DOHH2 (cell line): ENCODE measurements around the gene EIF2S1.

ENCODE experiments used
- H3F3A ChIP-seq: fragments of 200-600 bp; sonication (generic), shearing (Covaris generic); 2 replicates; pipeline ENCODE4 v1.6.0; 2016; ENCODE audit warnings: antibody characterized with exemption, mild to moderate bottlenecking; ENCODE audit not compliant: control insufficient read depth, insufficient read depth
- H3K27ac ChIP-seq: fragments of 200-600 bp; sonication (generic); 2 replicates; pipeline ENCODE4 v1.5.1; 2014; ENCODE audit warnings: low read depth, mild to moderate bottlenecking, low read length, moderate library complexity
- H3K27me3 ChIP-seq: fragments of 200-600 bp; sonication (generic); 2 replicates; pipeline ENCODE4 v1.6.1; 2014; ENCODE audit warnings: mild to moderate bottlenecking, low read length, mixed read lengths; ENCODE audit not compliant: control insufficient read depth
- H3K36me3 ChIP-seq: fragments of 200-600 bp; sonication (generic); 2 replicates; pipeline ENCODE4 v1.6.1; 2014; ENCODE audit warnings: mild to moderate bottlenecking, low read length, moderate library complexity, mixed read lengths; ENCODE audit not compliant: control insufficient read depth
- H3K4me1 ChIP-seq: fragments of 200-600 bp; sonication (generic); 2 replicates; pipeline ENCODE4 v1.6.1; 2014; ENCODE audit warnings: mild to moderate bottlenecking, low read length, mixed read lengths; ENCODE audit not compliant: control insufficient read depth
- H3K4me2 ChIP-seq: fragments of 200-600 bp; sonication (generic); 2 replicates; pipeline ENCODE4 v1.6.0; 2014; ENCODE audit warnings: mild to moderate bottlenecking, low read length, moderate library complexity
- H3K4me3 ChIP-seq: fragments of 200-600 bp; sonication (generic); 2 replicates; pipeline ENCODE4 v1.5.1; 2014; ENCODE audit warnings: mild to moderate bottlenecking, low read length, mixed read lengths
- H3K79me2 ChIP-seq: fragments of 200-600 bp; sonication (generic); 2 replicates; pipeline ENCODE4 v1.6.1; 2014; ENCODE audit warnings: mild to moderate bottlenecking, low read length, mixed read lengths; ENCODE audit not compliant: control insufficient read depth
- H3K9me2 ChIP-seq: fragments of 200-600 bp; sonication (generic); replicated peaks from 2 replicates; pipeline ENCODE4 v1.6.1; 2014; ENCODE audit warnings: mild to moderate bottlenecking, low read length, mixed read lengths; ENCODE audit not compliant: control insufficient read depth
- H3K9me3 ChIP-seq: fragments of 200-600 bp; sonication (generic); 2 replicates; pipeline ENCODE4 v1.6.1; 2014; ENCODE audit warnings: antibody characterized with exemption, low read length, mixed read lengths; ENCODE audit not compliant: control insufficient read depth, insufficient read depth
- H4K20me1 ChIP-seq: fragments of 200-600 bp; sonication (generic); 2 replicates; pipeline ENCODE4 v1.6.0; 2014; ENCODE audit warnings: low read depth, mild to moderate bottlenecking, antibody characterized with exemption, low read length, moderate library complexity; ENCODE audit not compliant: control insufficient read depth, insufficient read depth
- EZH2phosphoT487 ChIP-seq: fragments of 200-600 bp; sonication (generic); IDR thresholded peaks from 2 replicates; pipeline ENCODE4 v1.6.1; 2017; ENCODE audit warnings: borderline replicate concordance, mild to moderate bottlenecking, antibody characterized with exemption, low read length, moderate library complexity, mixed read lengths
- TF ChIP-seq, protein P1 (sequence below): fragments of 200-600 bp; sonication (generic); IDR thresholded peaks from one replicate; pipeline ENCODE4 v1.5.1; 2014; ENCODE audit warnings: antibody characterized with exemption, mild to moderate bottlenecking, low read depth, low read length; ENCODE audit not compliant: poor library complexity, severe bottlenecking

EIF2S1 gene

DNA sequence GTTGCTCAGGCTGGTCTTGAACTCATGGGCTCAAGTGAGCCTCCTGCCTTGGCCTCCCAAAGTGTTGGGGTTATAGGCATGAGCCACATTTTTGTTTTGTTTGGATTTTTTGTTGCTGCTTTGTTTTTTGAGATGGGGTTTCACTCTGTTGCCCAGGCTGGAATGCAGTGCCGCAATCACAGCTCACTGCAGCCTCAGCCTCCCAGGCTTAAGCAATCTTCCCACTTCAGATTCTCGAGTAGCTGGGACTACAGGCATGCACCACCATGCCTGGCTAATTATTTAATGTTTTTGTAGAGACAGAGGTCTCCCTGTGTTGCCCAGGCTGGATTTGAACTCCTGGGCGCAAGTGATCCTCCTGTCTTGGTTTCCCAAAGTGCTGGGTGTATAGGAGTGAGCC lies 57.5 kb downstream of the EIF2S1 start:
- Histone ChIP-seq H3K4me3 (no peak overlapping the region), H3F3A (no peaks in the 10 kb centered on the region), H3K79me2 (no peaks in the 10 kb centered on the region), H3K4me2 (no peak overlapping the region), H3K36me3 (no peaks in the 10 kb centered on the region), H3K4me1 (no peaks in the 10 kb centered on the region), H3K9me3 (no peaks in the 10 kb centered on the region), H4K20me1 (no peaks in the 10 kb centered on the region), H3K27me3 (no peaks in the 10 kb centered on the region), H3K9me2 (no peaks in the 10 kb centered on the region), H3K27ac (no peak overlapping the region)
- TF ChIP-seq, protein P1, sequence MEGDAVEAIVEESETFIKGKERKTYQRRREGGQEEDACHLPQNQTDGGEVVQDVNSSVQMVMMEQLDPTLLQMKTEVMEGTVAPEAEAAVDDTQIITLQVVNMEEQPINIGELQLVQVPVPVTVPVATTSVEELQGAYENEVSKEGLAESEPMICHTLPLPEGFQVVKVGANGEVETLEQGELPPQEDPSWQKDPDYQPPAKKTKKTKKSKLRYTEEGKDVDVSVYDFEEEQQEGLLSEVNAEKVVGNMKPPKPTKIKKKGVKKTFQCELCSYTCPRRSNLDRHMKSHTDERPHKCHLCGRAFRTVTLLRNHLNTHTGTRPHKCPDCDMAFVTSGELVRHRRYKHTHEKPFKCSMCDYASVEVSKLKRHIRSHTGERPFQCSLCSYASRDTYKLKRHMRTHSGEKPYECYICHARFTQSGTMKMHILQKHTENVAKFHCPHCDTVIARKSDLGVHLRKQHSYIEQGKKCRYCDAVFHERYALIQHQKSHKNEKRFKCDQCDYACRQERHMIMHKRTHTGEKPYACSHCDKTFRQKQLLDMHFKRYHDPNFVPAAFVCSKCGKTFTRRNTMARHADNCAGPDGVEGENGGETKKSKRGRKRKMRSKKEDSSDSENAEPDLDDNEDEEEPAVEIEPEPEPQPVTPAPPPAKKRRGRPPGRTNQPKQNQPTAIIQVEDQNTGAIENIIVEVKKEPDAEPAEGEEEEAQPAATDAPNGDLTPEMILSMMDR, result no peak
- no peak for TF ChIP-seq EZH2phosphoT487

- TF ChIP-seq EZH2phosphoT487, result no peak
- TF ChIP-seq, protein P1, result no peak
- Histone ChIP-seq H3K9me3 (no peaks in the 10 kb centered on the region), H4K20me1 (no peaks in the 10 kb centered on the region), H3K4me2 (no peak overlapping the region), H3K27me3 (no peaks in the 10 kb centered on the region), H3K4me1 (no peaks in the 10 kb centered on the region), H3K4me3 (no peak overlapping the region), H3K79me2 (no peaks in the 10 kb centered on the region), H3F3A (no peaks in the 10 kb centered on the region), H3K9me2 (no peaks in the 10 kb centered on the region), H3K36me3 (no peaks in the 10 kb centered on the region), H3K27ac (no peak overlapping the region)
These were observed 58.5 kb downstream of the EIF2S1 start for GRCh38 chr14:67418401-67419191.

DNA sequence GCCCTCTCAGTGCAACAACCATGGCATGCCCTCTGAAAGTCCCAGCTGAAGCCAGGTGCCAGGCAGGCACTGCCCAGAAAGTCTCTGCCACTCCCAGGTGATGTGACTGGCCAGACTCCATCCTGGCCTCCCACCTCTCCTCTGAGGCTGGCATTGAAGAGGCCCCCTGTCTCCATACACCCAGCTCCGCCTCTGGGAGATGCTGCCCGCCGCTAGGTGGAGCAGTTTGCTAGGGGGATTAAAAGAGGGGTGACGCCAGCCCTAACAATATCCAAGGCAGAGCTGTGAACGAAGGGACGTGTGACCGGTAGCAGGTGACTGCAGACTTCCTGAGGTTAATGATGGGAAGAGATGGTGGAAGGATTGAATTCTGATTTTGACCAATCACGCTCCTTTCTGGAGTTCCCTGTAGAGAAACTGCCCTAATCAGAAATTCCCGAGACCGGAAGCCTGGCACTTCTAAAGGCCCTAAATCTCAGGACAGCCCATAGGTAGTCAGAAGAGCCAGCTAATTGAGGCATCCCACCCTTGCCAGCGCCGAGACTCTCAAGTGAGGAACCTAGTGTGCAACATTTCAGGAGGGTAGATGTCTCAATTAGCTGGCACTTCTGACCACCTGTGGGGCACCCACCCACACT lies 60.1 kb downstream of the EIF2S1 start:
- H3K9me2 ChIP-seq, result no peaks in the 10 kb centered on the region
- H3F3A ChIP-seq, result no peaks in the 10 kb centered on the region
- TF ChIP-seq, protein P1, result peak; percentile 95
- no peak for TF ChIP-seq EZH2phosphoT487
- H3K9me3 ChIP-seq, result no peaks in the 10 kb centered on the region
- no peak overlapping the region for H3K4me2 ChIP-seq
- H3K27me3 ChIP-seq, result no peaks in the 10 kb centered on the region
- no peaks in the 10 kb centered on the region for H3K36me3 ChIP-seq
- H3K27ac ChIP-seq, result no peak overlapping the region
- H3K4me1 ChIP-seq, result no peaks in the 10 kb centered on the region
- no peaks in the 10 kb centered on the region for H3K79me2 ChIP-seq
- no peaks in the 10 kb centered on the region for H4K20me1 ChIP-seq
- no peak overlapping the region for H3K4me3 ChIP-seq
